Tibial nerve (tissue), 4 donors: ENCODE data around the gene CX3CR1. TPM values are rescaled to one million over a fixed set of nuclear protein-coding genes. Genes with fewer than 3 reads are reported as not detected.

ENCODE experiments used
- DNase-seq, 2 donors: peaks; one replicate each; pipeline ENCODE4 v3.0.0-alpha.2; 2019; ENCODE audit warnings: low spot score in 2 of 2
- H3K27ac ChIP-seq, 4 donors: fragments of 200-600 bp; sonication (generic) in 3 of 4; one replicate each; pipeline ENCODE4 v1.5.1; 2017 to 2019; ENCODE audit warnings: mild to moderate bottlenecking in 1 of 4
- H3K27me3 ChIP-seq, 2 donors: fragments of 200-600 bp; sonication (generic) in 1 of 2; one replicate each; pipeline versions ENCODE4 v1.5.1 to v1.6.0; 2017 to 2019
- H3K36me3 ChIP-seq, 3 donors: fragments of 200-600 bp; sonication (generic); one replicate each; pipeline ENCODE4 v1.5.1; 2018 to 2019
- H3K4me1 ChIP-seq, 4 donors: fragments of 200-600 bp; sonication (generic) in 3 of 4; one replicate each; pipeline ENCODE4 v1.5.1; 2017 to 2019
- H3K4me3 ChIP-seq, 4 donors: fragments of 200-600 bp; sonication (generic) in 3 of 4; one replicate each; pipeline ENCODE4 v1.5.1; 2017 to 2019; ENCODE audit warnings: mild to moderate bottlenecking in 1 of 4, moderate library complexity in 1 of 4
- H3K9me3 ChIP-seq, 4 donors: fragments of 200-600 bp; sonication (generic) in 3 of 4; one replicate each; pipeline ENCODE4 v1.5.1; 2017 to 2019
- EP300 ChIP-seq, 2 donors: sonication (generic); formaldehyde crosslinking; IDR thresholded peaks; one replicate each; pipeline ENCODE4 v1.6.1; 2017; ENCODE audit warnings: antibody characterized with exemption in 2 of 2, mild to moderate bottlenecking in 1 of 2
- POLR2A ChIP-seq, 2 donors: fragments of 450-650 bp; IDR thresholded peaks; one replicate each; pipeline ENCODE4 v1.6.1; 2017; ENCODE audit warnings: antibody characterized with exemption in 2 of 2, mild to moderate bottlenecking in 2 of 2, moderate library complexity in 2 of 2
- WGBS, 2 donors: methylation state at CpG; one replicate each; pipeline ENCODE4 v1.1.5; 2018; 5-methylcytosine and 5-hydroxymethylcytosine counted together
- total RNA-seq, 4 donors: library from RNA; depleted of rRNA; stranded (reverse); fragments of >200 nt; gene quantifications; one replicate each; pipeline ENCODE4 v1.1.0, GENCODE V29; 2016
- TF ChIP-seq, protein P1 (sequence below), 5 experiments: fragments of 200-600 bp in 3 of 5; fragments of 450-650 bp in 2 of 5; sonication (generic) in 3 of 5; IDR thresholded peaks; one replicate each; pipeline ENCODE4 v1.5.1; 2016 to 2019; ENCODE audit warnings: antibody characterized with exemption in 5 of 5, mild to moderate bottlenecking in 3 of 5, moderate library complexity in 2 of 5

Gene CX3CR1
- total RNA-seq, 4 donors from 2014 or later: 2.2 to 4.4 (median 3.1) TPM; not detected in 1

DNA sequence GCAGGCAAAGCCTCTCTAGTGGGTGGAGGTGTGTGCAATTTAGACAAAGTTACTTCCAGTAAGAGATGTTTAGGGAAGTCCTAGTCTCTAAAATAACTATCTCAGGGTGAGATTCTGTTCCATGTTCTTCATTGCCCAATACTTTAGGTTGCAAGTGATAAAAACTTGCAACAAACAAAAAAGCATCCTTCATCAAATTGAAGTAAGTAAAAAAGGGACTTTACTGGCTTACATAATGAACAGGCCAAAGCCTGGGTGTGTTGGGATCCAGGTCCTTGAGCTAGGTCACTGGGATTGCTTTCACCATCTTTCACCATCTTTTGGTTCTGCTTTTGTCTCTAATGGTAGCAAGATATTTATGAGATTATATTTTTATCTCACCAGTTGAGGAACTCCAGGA, 38.3 kb downstream of the CX3CR1 start:
- H3K27me3 ChIP-seq: no peaks in the 10 kb centered on the region
- H3K4me3 ChIP-seq: no peak overlapping the region
- DNase-seq: no peak
- H3K4me1 ChIP-seq: no peaks in the 10 kb centered on the region
- TF ChIP-seq, protein P1, sequence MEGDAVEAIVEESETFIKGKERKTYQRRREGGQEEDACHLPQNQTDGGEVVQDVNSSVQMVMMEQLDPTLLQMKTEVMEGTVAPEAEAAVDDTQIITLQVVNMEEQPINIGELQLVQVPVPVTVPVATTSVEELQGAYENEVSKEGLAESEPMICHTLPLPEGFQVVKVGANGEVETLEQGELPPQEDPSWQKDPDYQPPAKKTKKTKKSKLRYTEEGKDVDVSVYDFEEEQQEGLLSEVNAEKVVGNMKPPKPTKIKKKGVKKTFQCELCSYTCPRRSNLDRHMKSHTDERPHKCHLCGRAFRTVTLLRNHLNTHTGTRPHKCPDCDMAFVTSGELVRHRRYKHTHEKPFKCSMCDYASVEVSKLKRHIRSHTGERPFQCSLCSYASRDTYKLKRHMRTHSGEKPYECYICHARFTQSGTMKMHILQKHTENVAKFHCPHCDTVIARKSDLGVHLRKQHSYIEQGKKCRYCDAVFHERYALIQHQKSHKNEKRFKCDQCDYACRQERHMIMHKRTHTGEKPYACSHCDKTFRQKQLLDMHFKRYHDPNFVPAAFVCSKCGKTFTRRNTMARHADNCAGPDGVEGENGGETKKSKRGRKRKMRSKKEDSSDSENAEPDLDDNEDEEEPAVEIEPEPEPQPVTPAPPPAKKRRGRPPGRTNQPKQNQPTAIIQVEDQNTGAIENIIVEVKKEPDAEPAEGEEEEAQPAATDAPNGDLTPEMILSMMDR (IDR thresholded peaks at IDR 0.05): no peak
- TF ChIP-seq POLR2A (IDR thresholded peaks at IDR 0.05): no peak
- no peak for TF ChIP-seq EP300 (IDR thresholded peaks at IDR 0.05)
- H3K27ac ChIP-seq: no peak overlapping the region
- H3K36me3 ChIP-seq: no peaks in the 10 kb centered on the region
- H3K9me3 ChIP-seq: peaks cover 0 to 11% (median 0%) of the 10 kb centered on the region in 4 donors

DNA sequence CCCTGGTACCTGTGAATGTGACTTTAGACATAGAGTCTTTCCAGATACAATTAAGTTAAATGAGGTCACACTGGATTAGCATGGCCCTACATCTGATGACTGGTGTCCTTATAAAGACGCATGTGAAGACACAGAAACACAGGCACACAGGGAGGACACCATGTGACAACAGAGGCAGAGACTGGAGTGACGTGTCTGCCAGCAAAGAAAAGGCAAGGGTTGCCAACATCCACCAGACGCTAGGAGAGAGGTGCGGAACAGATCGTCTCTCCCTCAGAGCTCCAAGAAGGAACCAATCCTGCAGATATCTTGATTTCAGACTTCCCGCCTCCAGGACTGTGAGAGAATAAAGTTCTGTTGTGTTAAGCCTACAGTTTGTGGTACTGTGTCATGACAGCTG, 42.8 kb downstream of the CX3CR1 start:
- H3K4me3 ChIP-seq: no peak overlapping the region
- H3K4me1 ChIP-seq: no peaks in the 10 kb centered on the region
- no peak overlapping the region for H3K27ac ChIP-seq
- TF ChIP-seq POLR2A (IDR thresholded peaks at IDR 0.05) (no peak), EP300 (IDR thresholded peaks at IDR 0.05) (no peak)
- TF ChIP-seq, protein P1 (IDR thresholded peaks at IDR 0.05): no peak
- WGBS, 2 donors: 77% methylated on average over 6 of the region's 6 CpGs
- H3K27me3 ChIP-seq: no peaks in the 10 kb centered on the region
- H3K36me3 ChIP-seq: no peaks in the 10 kb centered on the region
- no peaks in the 10 kb centered on the region for H3K9me3 ChIP-seq
- no peak for DNase-seq

- no peaks in the 10 kb centered on the region for H3K4me1 ChIP-seq
- no peak for DNase-seq
- WGBS, 2 donors: 36 to 69% methylated on average over 2 of the region's 2 CpGs
These were observed 45.2 kb downstream of the CX3CR1 start for GRCh38 chr3:39234651-39235050.

GRCh38 chr3:39232859-39233258, 47.0 kb downstream of the CX3CR1 start:
- 38 to 44% methylated on average over 3 of the region's 3 CpGs for WGBS, 2 donors
- H3K36me3 ChIP-seq: no peaks in the 10 kb centered on the region
- no peaks in the 10 kb centered on the region for H3K9me3 ChIP-seq
- no peak for TF ChIP-seq EP300 (IDR thresholded peaks at IDR 0.05)
- no peak for TF ChIP-seq POLR2A (IDR thresholded peaks at IDR 0.05)
- TF ChIP-seq, protein P1 (IDR thresholded peaks at IDR 0.05): no peak
- no peak overlapping the region for H3K27ac ChIP-seq
- H3K27me3 ChIP-seq: no peaks in the 10 kb centered on the region
- H3K4me1 ChIP-seq: no peaks in the 10 kb centered on the region
- no peak overlapping the region for H3K4me3 ChIP-seq
- no peak for DNase-seq

More at GRCh38 chr3:39234651-39235050, 45.2 kb downstream of the CX3CR1 start:
- Histone ChIP-seq H3K27me3 (no peaks in the 10 kb centered on the region), H3K36me3 (no peaks in the 10 kb centered on the region), H3K4me3 (no peak overlapping the region), H3K27ac (no peak overlapping the region), H3K9me3 (no peaks in the 10 kb centered on the region)
- TF ChIP-seq, protein P1 (IDR thresholded peaks at IDR 0.05): no peak
- TF ChIP-seq EP300 (IDR thresholded peaks at IDR 0.05): no peak
- TF ChIP-seq POLR2A (IDR thresholded peaks at IDR 0.05): no peak

GRCh38 chr3:39230453-39230852, 49.4 kb downstream of the CX3CR1 start:
- DNase-seq: no peak
- H3K4me1 ChIP-seq: no peaks in the 10 kb centered on the region
- no peaks in the 10 kb centered on the region for H3K36me3 ChIP-seq
- no peak overlapping the region for H3K27ac ChIP-seq
- no peaks in the 10 kb centered on the region for H3K27me3 ChIP-seq
- no peak for TF ChIP-seq POLR2A (IDR thresholded peaks at IDR 0.05)
- TF ChIP-seq, protein P1 (IDR thresholded peaks at IDR 0.05): no peak
- TF ChIP-seq EP300 (IDR thresholded peaks at IDR 0.05): no peak
- no peak overlapping the region for H3K4me3 ChIP-seq
- whole genome bisulfite sequencing, 2 donors: 80 to 86% methylated on average over 1 of the region's 1 CpG
- H3K9me3 ChIP-seq: no peaks in the 10 kb centered on the region
